CD4-positive, alpha-beta T cell treated with Interleukin-10 for 1 hour (primary cell): Measurements from ENCODE around the gene TET2.

Experiments
- DNase-seq: peaks from one replicate; pipeline ENCODE4 v3.0.0-alpha.2; 2020

Gene TET2

GRCh38 chr4:105146276-105147015, at the start of gene TET2:
Gene TET2 (plus strand): TSS chr4:105146876. CDS start chr4:105233943, 87,067 bp downstream.
- DNase-seq = peak; percentile 86

GRCh38 chr4:105102016-105102415, 44.7 kb upstream of the TET2 start:
- no peak for DNase-seq

GRCh38 chr4:105106426-105106825, 40.2 kb upstream of the TET2 start:
- DNase-seq = no peak

DNA sequence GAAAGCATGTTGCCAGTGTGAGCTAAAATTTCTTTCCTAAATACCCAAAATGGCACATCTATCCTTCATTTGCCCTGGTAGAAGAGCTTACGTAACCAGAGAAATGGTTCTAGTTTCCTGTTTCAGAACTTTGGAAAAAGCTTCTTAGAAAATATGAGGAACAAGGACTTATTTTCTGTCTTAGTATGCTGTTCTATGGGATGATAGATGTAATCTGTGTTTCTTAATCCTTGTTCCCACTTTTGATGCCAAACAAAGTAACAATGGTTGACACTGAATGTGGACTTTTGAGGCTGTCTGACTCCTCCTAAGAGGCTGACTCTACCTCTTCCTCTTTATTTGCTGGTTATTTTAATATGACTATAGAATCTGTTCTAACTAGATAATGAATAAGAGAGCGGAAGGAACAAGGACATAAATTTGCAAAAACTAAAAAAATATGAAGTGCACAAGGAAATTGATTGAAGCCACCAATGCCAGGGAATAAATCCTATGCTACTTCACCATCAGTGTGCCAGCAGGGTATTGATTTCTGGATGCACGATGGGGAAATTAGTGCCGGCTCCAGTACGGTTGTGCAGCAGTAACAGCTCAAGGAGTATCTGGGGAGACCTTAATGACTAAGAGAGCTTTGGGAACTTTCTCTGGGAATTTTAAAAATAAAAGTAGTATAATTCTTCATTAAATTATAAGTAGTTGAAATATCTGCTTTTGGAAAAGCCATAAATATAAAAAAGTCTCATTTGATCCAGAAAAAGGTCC, 39.4 kb upstream of the TET2 start:
- DNase-seq = no peak

GRCh38 chr4:105108971-105109370, 37.7 kb upstream of the TET2 start:
- no peak for DNase-seq

- DNase-seq = no peak
These were observed 34.4 kb upstream of the TET2 start for GRCh38 chr4:105112274-105112673.

- no peak for DNase-seq
These were observed 32.9 kb upstream of the TET2 start for GRCh38 chr4:105113800-105114199.

DNA sequence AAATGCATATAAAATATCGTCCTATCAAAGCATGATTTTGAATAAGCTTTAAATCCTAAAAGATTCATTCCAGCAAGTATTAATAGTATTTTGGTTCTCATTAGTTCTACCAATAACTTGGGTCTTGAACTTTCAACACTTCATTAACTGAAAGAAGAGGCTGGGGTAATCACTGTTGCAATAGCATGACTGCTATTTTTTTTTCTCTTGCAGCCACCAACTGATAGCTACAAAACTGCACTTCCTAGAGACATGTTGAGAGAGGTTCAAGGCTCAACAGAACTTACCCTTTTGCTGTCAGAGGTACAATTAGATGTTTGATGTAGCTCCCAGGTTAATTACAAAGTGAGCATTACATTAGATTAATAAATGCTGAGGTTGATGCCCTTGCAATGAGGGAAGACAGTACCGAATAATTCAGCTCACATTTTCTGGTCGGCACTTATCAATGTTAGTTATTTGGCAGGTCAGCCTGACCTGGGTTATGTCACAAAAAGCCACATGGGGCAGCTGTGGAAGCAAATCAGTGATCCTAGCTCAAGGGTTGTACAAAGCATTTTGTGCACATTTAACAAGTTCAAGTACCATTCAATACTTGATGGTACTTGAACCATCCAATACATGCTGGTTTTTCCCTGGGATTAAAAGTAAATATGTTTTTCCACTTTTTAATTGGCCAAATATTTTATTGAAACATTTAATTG, 29.9 kb upstream of the TET2 start:
- no peak for DNase-seq

DNA sequence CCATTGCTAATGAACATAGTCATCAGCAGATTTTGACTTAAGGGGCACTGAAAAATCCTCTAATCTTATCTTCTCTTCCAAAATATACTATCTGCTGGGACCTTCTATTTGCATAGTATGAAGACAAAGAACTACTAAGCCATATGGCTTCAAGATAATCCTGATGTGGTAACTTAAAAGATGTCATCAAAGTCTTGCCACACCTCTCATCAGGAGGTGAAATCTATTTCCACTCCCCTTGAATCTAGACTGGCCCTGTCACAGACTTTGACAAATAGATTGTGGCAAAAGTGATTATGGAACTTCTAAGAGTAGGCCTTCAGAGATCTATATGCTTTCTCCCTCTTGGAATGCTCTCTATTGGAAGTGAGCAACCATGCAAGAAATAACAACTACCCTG, 27.3 kb upstream of the TET2 start:
- DNase-seq = no peak

DNA sequence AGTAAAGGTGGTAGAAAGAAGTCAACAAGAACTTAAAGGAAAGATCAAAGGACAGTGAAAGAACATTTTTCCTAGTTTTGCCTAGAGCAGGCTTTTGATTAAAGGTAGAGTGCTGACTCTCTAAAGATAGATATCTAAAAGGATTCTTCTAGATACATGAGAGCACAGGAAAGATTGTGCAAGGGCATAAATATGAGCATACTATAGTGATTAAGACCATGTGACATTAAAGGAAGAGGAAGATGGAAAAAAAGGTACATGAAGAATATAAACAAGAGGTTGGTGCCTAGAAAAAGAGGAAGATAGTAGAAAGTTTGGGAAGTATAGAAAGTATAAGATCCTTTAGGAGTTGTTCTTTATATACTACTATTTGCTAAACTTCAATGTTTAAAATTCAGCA, 26.1 kb upstream of the TET2 start:
- no peak for DNase-seq

- DNase-seq = no peak
These were observed 24.3 kb upstream of the TET2 start for GRCh38 chr4:105122350-105122749.

DNA sequence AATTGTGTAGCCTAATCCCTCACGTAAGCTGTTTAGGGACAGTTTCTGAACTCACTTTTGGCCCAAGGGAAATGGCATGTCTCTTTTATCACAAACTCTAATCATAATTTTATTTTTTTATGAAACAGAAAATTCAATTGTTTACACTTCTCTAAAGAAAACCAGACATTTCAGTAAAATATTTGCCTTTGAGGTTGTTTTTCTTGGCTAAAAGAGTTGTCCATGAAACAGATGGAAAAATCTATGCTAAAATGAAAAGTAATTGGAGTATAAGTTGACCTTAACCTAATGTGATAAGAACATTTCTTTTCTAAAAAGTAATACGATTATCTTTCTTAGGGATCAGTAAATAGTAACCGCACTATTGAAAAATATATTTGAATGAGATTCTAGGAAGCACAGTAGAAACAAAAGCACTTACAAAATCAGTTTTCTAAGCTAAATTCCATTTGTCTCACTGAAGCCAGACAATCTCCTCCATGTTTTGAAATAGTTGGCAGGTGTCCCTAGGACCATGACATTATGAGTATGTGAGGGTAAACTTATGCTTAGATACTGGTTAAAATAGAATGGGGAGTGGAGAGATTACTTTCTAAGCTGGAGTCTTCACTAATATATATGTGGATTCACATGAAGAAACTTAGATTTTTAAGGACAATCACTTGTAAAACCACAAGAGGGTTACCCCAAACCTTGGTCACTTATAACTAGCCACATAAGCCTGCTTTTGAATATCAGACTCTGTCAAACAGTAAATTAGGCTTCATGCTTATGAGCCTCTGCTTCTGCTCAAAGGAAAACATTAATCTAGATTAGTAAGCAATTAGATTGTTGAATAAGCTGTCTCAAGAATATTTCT, 20.1 kb upstream of the TET2 start:
- no peak for DNase-seq

GRCh38 chr4:105127170-105127445, 19.6 kb upstream of the TET2 start:
- no peak for DNase-seq

DNA sequence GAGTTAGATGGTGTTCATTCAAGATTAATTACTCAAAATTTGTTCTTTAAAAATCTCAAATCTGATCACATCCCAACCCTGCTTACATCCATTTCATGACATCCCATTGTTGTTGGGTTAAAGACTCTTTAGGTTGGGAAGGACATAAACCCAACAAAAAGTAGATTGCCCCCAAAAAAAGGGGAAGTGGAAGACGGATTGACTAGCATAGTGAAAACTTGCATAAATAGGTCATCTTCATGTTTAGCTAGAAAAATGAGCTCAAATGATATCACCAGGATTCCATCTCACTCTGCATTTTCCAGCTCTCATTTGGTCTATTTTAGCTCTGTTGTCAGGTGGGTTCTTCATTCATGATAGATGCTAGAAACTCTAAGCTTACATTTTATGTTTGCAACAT, 18.5 kb upstream of the TET2 start:
- no peak for DNase-seq

DNA sequence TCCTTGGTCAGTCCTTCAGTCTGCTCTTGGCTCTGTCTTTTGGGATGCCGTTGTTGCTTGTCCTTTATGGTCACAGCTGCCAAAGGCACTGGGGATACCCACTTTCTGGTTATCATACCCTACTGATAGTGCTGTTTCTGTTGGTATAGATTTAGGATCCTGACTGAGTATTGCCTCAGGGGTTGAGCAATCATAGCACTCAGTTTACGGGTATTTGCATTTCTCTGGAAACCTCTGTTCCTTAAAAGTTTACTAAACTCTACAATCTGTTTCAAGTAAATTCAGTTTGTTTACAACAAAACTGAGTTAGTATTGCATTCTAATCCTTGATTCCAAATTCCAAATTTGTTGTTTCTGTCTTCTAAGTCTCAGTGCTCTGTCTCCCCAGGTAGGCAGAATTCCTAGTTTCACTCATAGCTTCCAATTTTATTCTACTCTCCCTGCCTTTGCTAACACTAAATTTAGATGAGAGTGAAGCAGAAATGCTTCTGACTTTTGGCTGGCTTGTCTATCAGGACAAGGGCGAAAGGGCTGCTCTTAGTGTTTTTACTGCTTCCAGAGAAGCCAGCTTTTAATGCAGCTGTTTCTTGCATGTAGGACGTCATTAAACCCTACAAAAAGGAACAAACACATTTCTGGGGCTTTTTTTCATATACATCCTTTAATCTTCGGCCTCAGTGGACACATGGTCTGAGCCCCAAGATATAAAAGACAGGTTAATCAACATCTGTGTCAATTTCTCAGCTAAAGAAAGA, 17.2 kb upstream of the TET2 start:
- no peak for DNase-seq

DNA sequence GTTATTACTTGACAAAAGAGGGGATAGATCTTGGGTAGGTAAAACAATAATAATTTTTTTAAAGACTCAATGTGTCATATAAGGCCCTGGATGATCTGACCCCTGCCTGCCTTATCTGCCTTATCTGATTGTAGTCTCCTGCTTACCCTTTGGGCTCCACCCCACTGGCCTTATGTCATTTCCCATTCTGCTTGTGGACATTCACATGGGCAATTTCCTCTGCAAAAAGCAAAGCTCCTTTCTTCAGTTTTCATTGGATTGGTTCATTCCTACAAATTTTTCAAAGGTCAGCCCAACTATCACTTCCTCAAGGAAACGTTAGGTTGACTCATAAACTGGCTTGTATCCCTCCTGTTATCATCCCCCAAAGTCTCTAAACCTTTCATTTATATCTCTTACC, 15.7 kb upstream of the TET2 start:
- DNase-seq = no peak

- no peak for DNase-seq
These were observed 12.7 kb upstream of the TET2 start for GRCh38 chr4:105133976-105134375.

GRCh38 chr4:105135785-105136184, 10.9 kb upstream of the TET2 start:
- no peak for DNase-seq

GRCh38 chr4:105137121-105137875, 9.4 kb upstream of the TET2 start:
- DNase-seq = no peak

- DNase-seq = no peak
These were observed 7.0 kb upstream of the TET2 start for GRCh38 chr4:105139646-105140045.

GRCh38 chr4:105140684-105141490, 5.8 kb upstream of the TET2 start:
- peak; percentile 76 for DNase-seq
